ENCODE data around the gene GHITM.

GHITM gene

DNA sequence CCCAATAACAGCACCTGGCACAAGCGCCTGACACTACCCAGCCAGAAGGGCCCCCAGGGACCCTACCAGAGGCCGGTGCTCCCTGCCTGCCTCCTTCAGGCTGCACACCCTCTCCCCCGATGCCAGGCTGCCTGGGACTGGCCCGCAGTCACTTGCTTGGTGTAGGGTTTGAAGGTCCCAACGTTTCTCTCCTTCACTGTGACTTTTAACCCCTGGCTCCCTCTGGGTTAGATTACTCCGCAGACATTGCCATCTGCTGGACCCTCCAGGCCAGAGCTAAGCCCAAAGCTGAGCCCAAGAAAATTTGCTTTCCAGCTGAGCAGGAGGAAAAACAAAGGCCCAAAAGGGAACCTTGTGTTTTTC is 61.9 kb downstream of the GHITM start:
- DNase-seq (ENCODE audit: low spot score), result no peak

DNA sequence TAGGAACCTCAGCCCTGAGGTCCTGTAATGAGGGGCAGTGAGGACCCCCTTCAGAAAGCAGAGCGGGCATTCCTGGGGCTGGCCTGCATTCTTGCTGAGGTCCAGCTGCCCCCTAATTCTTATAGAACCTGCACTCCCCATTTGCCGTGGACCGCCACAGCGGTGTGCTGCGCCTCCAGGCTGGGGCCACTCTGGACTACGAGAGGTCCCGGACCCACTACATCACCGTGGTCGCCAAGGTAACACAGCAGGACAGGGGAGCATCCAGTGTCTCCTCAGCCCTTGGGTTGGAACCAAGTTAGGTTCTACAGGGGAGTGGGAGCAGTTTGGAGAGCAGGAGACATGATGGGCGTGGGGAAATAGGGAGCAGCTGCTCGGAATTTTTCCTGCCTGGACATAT is 62.4 kb downstream of the GHITM start:
- DNase-seq (ENCODE audit: low spot score), result no peak

DNA sequence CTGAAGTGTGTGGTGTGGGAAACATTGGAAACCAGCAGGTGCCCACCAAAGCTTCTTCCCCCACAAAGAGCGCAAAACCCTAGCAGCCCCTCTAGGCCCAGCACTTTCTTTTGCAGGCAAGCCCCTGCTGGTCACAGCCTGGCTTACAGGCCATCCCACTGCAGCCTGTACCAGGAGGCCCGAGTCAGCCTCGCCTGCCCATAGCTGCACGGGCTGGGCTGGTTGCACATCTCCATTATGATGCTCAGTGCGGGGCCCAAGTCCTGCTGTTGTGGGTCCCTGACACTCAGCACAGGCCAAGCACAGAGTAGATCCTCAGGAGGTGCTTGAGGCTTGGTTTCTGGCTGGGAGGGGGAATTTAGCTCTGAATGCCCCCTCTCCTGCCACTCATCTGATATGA is 63.0 kb downstream of the GHITM start:
- no peak for DNase-seq (ENCODE audit: low spot score)
